HUDEP-2 (cell line): Measurements from ENCODE around the gene BTBD6.

ENCODE experiments used
- DNase-seq, 76 experiments: peaks; one replicate each; lab custom pipeline; 2025; ENCODE audit not compliant: unreplicated experiment in 76 of 76; lab: John Stamatoyannopoulos, UW

The BTBD6 gene

DNA sequence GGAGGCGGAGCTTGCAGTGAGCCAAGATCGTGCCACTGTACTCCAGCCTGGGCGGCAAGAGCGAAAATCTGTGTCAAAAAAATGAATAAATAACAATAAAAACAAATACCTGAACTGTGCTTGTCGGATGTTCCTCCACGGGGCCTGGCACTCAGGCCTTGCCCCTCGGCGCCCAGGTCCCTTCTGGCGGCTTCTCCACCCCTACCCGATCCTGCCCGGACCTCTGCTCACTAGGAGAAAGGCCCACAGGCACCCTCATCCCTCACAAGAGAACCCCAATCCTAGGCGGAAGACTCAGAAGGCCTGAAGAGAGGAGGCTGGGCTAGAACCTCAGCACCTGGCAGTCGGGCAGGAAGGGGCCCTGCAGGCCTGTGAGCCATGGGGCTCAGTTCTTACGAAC, 21.0 kb upstream of the BTBD6 start:
- no peak for DNase-seq

DNA sequence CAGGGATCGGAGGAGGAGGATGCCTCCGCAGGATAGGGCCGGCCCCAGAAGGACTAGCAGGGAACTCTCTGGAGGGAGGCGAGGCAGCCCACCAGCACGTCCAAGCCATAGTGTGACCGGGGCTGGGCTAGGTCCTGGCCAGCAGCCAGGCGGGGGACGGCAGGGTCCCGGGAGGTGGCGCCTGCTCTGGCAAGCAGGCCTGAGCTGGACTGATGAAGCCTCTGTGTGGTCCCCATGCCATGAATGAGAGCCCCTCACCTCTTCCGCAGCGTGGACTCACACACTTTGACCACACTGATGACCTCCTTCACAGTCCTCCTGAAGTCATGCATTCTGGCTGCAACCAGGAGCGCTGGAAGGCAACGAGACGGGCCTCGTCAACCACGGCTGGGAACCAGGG, 19.8 kb upstream of the BTBD6 start:
- no peak for DNase-seq

DNA sequence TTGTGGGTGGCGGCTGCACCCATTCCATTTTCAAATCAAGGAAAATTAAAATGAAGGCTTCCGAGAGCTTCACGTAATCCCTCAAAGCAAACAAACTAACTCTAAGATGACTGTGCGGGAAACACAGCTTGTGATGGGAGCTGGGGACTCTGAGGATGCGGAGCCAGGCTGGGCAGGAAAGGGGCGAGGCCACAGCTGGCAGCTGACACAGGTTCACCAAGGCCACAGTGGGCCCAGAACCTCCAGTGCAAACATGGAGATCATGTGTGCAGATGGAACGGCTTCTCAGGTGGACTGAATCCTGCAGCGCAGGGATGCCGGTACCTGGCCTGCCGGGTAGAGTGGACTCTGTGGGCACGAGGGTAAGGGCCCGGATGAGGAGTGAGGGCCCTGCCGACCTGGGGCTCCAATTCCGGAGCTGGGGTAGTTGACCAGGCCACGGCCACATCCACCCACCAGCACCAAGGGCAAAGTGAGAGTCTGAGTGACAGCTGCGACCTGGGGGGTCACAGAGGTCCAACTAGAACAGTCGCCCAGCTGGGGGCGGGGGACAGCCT, 19.2 kb upstream of the BTBD6 start:
- no peak for DNase-seq

DNA sequence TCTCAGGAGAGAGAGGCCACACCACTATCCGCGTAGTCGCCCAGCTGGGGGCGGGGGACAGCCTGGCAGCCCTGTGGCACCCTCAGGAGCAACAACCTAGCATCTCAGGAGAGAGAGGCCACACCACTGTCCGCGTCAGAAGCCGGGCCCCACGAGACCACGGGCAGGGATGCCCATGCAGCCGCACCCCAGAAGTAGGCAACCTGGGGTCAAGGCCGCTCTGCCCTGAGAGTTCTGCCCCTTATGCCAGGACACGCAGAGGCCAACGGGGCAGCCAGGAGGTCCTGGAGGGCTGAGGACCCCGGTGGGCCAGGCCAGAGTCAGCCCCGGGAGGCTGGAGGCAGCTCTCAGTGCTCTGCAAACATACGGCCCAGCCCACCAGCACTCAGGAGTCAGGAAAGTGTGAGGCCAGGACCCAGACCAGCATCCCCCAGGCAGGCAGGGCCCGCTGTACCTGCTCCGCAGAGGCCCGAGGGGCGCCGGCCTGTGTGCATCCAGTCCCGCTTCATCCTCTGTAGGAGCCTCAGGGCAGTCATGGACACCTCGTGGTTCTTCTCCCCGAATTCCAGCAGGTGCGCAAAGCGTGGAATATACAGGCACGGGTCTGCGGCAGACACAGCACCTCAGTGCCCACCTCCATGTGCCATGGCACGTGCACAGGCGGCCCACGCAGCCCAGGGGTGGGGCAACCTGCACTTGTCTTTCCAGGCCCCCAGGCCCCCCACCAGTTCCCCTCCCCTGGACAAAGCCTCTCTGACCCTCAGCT, 7.3 kb upstream of the BTBD6 start:
- DNase-seq: no peak

DNA sequence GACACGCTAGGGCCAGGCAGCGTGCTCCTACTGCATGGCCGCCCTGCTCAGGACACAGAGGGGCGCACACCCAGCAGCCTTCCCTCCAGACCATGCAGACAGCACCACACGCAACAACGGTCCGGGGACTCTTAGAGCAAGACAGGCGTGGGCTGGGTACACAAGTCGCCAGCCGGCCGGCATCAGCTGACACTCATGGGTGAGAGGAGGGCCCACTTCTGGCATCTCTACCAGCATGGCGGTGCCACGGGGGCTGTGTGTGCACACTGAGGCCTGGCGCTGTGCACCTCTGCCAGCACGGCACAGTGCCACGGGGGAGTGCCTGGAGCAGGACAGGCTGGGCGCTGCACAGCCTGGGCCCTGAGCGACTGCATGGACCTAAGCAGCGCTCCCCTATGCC, 6.7 kb upstream of the BTBD6 start:
- DNase-seq: no peak

DNA sequence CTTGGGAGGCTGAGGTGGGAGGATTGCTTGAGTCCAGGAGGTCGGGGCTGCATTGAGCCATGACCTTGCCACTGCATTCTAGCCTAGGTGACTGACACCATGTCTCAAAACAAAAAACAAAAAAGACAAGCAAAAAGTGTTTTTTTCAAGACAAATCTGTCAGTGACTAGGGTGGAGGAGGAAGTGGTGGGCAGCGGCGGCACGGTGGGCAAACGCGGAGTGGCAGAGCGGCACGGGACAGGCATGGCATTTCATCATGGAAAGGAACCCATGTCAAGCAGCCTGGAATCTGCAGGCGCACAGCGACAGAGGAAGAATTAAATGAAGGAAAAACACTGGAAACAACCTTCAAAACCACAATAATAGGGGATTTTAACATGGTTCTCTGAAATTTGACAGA, 4.0 kb upstream of the BTBD6 start:
- no peak for DNase-seq

DNA sequence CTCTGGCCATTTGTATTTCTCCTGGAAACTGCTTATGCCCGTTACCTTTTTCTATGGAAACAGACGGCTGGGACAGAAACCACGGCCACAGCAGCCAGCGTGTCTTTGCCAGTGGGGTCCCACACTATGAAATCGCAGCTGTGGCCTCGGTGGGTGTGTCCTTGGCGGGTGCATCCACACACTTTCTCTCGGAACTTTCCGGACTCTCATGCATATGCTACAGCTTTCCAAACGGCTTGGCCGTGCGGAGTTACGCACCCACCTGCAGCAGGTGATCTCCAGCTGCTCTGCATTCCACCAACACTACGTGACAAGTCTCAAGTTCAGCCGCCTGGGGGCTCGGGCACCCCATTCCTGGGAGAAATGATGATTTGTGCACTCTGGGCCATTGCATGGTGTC, 1.3 kb upstream of the BTBD6 start:
- DNase-seq: no peak

DNA sequence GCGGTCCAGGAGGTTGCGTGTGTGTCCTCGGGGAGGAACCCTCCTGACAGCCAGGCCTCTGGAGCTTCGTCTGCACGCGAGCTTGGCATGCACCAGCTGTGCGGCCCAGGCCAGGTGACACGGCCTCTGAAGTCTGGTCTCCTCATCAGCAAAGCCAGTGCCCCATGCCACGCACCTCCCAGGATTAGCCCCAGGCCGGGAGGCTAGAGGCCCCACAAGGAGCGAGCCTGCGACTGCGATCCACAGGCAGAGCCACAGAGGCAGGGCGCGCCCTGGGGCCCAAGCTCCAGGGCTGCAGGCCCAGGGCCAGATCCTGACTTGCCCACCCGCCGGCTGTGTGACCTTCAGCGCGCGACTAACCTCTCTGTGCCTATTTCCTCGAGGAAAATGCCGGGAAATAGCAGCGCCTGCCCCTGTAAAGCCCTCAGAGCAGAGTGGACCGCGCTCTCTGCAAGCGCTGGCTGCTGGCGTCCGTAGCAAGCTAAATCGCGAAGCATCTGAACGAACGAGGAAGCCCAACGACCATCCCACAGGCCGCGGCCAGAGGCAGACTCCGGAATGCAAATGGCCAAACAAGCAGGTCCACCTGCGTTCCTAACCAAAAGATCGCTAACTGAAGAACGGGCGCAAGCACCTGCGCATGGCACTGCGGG, 492 bp upstream of the BTBD6 start:
- DNase-seq: no peak

DNA sequence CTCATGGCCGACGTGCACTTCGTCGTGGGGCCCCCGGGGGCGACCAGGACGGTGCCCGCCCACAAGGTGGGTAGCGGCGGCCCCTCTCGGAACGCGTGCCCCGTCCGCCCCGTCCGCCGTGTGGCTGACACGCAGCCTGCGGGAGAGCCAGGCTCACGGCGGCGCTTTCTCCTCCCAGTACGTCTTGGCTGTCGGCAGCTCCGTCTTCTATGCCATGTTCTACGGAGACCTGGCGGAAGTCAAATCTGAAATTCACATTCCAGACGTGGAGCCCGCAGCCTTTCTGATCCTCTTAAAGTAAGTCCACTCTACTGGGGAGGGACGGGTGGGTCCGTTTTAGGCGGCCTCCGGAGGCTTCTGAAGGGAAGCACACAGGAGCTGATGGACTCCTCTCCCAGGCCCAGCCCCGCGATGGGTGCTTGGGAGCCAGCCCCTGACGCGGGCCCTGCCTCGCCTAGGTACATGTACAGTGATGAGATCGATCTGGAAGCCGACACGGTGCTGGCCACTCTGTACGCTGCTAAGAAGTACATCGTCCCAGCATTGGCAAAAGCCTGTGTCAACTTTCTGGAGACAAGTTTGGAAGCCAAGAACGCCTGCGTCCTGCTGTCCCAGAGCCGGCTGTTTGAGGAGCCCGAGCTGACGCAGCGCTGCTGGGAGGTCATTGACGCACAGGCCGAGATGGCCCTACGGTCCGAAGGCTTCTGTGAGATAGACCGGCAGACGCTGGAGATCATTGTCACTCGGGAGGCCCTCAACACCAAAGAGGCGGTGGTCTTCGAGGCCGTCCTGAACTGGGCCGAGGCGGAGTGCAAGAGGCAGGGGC, 1.1 kb downstream of the BTBD6 start:
- DNase-seq: no peak

DNA sequence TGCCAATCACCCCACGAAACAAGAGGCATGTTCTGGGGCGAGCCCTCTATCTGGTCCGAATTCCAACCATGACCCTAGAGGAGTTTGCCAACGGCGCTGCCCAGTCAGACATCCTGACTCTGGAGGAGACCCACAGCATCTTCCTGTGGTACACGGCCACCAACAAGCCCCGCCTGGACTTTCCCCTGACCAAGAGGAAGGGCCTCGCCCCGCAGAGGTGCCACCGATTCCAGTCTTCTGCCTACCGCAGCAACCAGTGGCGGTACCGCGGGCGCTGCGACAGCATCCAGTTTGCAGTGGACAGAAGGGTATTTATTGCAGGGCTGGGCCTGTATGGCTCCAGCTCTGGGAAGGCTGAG, 1.7 kb downstream of the BTBD6 start:
- no peak for DNase-seq

DNA sequence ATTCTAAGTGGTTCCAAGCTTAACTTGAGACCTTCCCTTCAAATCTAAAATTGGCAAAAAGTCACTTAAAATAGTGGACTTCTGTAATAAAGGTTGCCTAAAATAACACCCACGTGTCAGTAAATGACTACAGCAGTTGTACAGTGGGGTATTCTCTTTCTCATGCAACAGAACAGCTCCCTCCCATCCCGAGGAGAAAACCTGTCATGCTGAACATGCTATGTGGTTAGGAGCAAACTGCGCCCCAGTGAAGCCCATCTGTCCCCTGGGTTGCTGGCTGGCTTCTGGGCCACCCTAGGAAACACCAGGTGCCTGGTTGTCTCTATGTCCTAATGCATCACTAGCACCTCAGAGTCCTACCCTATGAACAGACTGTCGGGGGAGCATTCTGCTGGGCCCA, 2.7 kb downstream of the BTBD6 start:
- no peak for DNase-seq

DNA sequence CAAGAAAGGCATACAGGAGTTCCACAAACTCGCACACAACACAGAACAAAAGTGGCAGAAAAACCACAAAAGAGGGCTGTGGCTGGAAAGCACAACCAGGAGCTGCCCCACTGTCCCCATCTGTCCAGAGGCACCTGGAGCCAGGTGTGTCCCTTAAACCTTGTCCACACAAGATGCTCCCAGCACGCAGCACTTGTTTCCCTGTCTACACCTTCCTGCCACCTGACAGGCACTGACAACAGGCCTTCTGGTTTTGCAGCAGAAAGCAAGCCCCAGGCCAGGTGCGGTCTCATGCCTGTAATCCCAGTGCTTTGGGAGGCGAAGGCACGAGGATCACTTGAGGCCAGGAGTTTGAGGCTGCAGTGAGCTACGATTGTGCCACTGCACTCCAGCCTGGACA, 3.6 kb downstream of the BTBD6 start:
- DNase-seq: no peak

DNA sequence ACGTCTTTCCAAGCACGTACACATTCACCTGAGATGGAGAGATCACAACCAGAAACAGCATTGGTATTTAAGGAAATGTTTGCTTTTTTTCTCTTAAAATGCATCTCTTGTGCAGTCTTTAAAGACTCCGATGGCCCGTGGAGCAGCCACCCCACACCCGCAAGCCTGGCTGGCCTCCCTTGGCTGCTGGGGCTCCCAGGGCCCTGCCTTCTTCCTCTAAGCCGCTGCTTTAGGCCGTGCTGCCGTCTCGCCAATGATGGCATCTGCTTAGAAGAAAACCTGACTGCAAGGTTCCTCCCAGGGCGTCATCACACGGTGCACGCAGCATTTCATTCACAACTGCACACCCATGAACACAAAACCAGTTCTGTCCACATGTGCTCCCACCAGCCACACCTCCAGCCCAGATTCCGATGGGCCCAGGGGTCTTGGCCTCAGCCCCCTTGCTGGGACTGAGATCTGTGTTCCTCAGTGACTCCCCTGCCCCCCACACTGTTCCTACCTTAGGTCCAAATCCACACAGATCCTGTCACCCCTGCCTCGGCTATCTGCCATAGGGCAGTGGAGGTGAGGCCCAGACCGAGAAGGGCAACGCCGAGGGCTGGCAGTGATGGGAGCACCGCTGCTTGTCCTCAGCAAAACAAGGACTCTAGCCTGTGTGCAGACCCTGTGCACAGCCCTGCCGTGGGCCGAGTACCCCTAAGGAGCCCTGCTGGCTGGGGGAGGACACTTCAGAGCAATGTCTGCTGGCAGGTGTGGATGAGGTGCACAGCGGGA, 4.4 kb downstream of the BTBD6 start:
- no peak for DNase-seq

DNA sequence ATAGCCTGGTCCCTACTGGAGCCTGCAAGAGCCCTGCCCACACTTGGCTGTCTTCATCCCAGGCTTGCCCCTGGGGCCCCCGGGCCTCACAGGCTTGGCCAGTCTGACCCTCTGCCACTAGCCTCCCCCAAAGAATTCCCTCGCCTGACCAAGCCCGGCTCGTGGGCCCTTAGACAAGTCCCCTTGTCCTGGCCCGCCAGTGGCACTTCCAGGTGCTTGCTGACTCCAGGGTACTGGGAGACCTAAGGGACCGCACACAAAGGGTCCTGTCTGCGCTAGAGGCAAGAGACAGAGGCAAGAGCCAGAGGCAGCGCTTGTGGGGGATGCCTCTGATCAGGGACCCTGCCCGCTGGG, 5.0 kb downstream of the BTBD6 start:
- DNase-seq: no peak

DNA sequence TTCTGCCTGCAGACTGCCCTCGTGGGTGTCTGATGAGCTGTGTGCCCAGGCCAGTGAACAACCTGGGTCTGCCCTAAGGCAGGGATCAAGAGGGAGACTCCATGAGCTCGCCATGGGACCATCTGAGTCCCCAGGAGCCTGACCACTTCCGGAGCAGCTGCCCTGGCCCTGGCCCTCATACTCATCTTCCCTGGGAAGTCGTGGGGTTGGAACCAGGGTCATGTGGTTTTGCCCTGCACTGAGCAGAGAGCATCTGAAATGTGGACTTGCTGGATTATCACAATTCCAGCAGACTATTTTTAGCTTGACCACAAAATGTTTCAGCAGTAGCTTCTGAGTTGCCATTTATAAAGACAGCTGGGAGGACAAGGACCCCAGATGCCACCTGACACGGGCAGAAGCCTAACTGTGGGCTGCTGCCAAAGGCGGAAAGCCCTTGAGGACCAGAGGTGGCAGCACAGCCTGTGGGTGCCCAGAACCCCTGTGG, 6.7 kb downstream of the BTBD6 start:
- no peak for DNase-seq

DNA sequence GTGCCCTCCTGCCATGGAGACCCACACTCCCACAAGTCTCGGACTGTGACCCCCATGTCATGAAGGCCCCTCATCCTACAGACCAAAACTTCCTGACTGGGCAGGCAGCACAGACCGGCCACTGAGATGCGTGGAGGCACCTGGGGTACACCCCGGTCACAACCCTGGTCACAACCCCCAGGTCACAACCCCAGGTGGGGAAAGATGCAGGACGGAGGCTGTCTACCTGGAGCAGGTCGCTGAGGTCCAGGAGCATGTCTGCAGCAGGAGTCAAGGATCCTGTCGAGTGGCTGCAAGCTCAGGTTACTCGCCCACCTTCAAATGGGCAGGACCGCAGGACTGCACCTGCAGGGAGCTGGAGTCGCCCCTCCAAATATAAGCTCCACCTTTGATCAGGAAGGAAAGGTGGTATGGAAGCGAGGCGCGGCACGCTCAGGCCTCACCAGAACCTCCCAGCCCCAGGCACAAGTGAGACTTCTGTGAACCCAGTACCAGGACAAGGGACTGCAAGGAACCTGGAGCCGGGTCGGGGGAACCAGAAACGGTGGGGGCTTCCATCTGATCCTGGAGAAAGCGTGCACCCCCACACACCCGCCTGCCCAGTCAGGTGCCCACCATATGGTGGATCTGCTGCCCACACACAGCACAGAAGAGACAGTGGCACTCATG, 8.1 kb downstream of the BTBD6 start:
- DNase-seq: no peak

DNA sequence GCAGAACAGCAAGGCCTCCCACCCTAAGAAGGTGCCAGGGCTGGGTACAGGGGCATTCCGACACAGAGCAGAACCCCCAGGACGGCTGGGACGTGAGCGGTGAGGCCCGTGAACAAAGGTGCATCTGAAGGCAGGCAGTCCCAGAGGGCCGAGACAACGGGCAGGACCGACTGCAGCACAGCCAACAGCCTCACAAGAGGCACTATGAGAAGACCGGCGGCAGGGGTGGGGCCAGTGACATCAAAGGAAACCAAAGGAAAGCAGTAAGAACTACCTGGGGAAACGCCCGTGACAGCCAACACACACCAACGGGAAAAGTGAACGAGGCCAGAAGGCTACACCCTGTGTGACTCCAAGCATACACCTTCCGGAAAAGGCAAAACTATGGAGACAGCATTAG, 9.1 kb downstream of the BTBD6 start:
- DNase-seq: no peak

DNA sequence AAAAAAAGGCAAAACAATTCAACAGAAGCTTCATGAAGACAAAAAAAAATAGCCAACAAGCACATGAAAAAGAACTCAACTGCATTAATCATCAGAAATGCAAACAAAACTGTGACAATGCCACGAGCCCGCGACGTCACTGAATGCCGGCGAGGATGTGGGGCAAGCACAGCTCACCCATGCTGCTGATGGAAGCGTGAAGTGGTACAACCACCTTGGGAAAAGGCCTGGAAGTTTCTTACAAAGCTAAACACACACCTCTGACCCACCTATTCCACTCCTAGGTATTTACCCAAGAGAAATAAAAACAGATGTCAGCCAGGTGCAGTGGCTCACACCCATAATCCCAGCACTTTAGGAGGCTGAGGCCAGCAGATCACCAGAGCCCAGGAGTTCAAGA, 10.5 kb downstream of the BTBD6 start:
- DNase-seq: no peak

DNA sequence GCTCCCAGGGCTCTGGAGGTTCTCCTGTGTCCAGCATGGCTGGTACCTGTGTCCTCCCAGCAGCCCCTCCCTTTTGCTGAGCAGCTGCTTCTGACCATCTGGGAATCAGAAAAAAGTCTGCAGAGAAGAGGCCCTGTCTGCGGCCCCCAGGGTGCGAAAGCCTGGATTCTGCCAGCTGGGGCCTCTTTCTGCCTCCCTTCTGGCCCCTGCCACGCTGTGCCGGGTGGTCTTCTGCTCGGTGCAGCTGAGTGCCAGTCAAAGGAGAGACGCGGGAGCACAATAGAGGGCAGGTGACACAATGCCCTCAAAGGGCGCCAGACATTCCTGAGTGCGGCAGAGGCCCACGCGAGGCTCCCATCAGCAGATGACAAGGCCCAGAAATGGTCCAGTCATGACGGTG, 12.6 kb downstream of the BTBD6 start:
- no peak for DNase-seq

DNA sequence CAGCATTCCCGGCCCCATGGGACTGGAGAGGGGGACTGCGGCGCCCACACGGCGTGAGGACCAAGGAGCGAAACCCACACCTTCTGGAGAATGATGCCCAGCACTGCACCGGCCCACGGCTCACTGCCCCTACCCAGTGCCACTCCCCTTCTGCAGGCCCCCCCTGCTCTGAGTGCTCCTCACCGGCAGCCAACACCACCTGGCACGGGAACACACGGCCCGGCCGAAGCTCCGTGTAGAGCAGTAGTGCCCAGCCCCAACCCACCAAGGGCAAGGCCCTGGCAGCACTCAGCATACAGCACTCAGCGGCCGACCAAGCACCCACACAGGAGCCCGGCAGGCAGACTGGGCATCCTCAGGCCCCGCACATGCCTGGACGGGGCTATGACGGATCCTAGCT, 13.4 kb downstream of the BTBD6 start:
- no peak for DNase-seq
